Measurements from ENCODE around the gene HOXB4. TPM values are rescaled to one million over a fixed set of nuclear protein-coding genes. Genes with fewer than 3 reads are reported as not detected.

Gene HOXB4
- total and polyA plus RNA-seq, 2 donors (not counting 1 experiment from before 2014, with no cell fraction given), result 3.8 to 8.9 TPM

DNA sequence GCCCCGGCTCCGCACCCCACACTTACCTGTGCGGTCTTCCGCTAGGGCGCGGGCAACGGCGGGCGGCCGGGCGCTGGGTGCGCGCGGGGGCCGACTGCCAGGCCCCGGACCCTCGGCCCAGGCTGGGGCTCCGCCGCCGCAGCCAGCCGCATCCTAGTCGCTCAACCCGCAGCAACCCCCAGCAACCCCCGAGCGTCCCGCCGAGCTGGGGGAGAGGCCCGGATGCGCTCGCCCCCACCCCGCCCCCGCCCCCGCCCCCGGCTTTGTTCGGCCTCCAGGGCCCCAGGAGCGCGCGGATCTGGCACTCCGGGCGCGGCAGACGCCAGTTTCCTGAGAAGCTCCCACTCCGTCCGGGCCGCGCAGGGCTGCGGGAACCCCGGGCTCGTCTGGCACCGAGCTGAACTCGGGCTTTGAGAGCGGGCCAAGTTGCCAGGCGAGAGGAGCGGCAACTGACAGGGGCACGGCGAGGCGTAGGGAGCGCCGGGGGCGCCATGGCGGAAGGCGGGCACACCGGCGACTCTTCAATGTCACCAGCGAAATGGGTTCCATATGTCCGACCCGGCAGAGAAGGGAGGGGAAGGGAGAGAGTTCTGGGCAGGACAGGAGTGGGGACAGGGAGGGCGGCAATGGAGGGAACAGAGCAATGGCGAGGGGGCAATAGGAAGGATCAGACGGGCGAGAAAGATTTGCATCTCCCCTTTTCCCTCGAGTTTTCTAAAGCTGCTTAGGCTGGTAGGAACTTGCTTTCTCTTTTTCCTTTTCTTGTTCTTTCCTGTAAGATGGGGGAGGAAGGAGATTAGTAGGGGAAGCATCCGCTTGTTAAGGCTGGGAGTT lies 13.7 kb downstream of the HOXB4 start:
- H3K27me3 ChIP-seq (ENCODE audit: control insufficient read depth, insufficient read depth, low read length), result no peaks in the 10 kb centered on the region
- peaks cover 99% of the 10 kb centered on the region for H3K79me2 ChIP-seq (ENCODE audit: control insufficient read depth, insufficient read depth, low read length)
- H3K27ac ChIP-seq (ENCODE audit: insufficient read depth, low read length), result peak overlapping the region; percentile 86
- H3K4me1 ChIP-seq (ENCODE audit: control insufficient read depth, extremely low read depth, insufficient read depth, low read length), result peaks cover 52% of the 10 kb centered on the region
- no peak overlapping the region for H2AFZ ChIP-seq (ENCODE audit: low read length)
- peak overlapping the region; percentile 95 for H3K4me2 ChIP-seq (ENCODE audit: extremely low read depth, insufficient read depth, low read length)
- H4K20me1 ChIP-seq (ENCODE audit: control insufficient read depth, extremely low read depth, insufficient read depth, low read length), result no peaks in the 10 kb centered on the region
- peak in 1 of 2 donors; percentile 39 for DNase-seq (ENCODE audit: low read depth in 2 of 2)
- H3K9ac ChIP-seq (ENCODE audit: insufficient read depth, low read length), result peak overlapping the region; percentile 75
- peaks cover 16% of the 10 kb centered on the region for H3K36me3 ChIP-seq (ENCODE audit: control insufficient read depth, insufficient read depth, low read length)
- peak overlapping the region; percentile 59 to 98 (median 65) for H3K4me3 ChIP-seq (replicated peaks in 1 of 4; ENCODE audit: control extremely low read depth in 1 of 4, insufficient read depth in 1 of 4, low read depth in 3 of 4, low read length in 4 of 4)
- no peaks in the 10 kb centered on the region for H3K9me3 ChIP-seq (ENCODE audit: control insufficient read depth, insufficient read depth, low read depth, low read length)
- TF ChIP-seq EZH2 (IDR thresholded peaks at IDR 0.05; ENCODE audit: low read length, missing control alignments), result no peak
- TF ChIP-seq, protein P1, sequence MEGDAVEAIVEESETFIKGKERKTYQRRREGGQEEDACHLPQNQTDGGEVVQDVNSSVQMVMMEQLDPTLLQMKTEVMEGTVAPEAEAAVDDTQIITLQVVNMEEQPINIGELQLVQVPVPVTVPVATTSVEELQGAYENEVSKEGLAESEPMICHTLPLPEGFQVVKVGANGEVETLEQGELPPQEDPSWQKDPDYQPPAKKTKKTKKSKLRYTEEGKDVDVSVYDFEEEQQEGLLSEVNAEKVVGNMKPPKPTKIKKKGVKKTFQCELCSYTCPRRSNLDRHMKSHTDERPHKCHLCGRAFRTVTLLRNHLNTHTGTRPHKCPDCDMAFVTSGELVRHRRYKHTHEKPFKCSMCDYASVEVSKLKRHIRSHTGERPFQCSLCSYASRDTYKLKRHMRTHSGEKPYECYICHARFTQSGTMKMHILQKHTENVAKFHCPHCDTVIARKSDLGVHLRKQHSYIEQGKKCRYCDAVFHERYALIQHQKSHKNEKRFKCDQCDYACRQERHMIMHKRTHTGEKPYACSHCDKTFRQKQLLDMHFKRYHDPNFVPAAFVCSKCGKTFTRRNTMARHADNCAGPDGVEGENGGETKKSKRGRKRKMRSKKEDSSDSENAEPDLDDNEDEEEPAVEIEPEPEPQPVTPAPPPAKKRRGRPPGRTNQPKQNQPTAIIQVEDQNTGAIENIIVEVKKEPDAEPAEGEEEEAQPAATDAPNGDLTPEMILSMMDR (conservative IDR thresholded peaks at IDR 0.05 in 1 of 2, IDR thresholded peaks at IDR 0.05 in 1 of 2; ENCODE audit: low read depth in 1 of 2, low read length in 2 of 2), result no peak

DNA sequence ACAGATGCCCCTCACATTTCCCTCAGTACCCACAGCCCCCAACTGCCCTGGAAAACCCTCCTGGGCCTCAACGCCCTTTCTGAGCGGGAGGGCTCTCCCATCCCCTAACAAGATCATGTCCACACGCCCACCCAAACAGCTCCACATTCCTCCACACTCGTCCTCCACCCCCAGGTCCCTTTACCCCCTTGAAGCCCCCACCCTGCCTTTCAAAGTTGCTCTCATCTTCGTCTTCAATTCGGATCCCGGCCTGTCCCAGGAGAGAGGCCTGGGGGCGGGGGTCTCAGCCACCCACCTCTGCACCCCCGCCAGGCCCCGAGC lies 14.3 kb downstream of the HOXB4 start:
- Histone ChIP-seq H3K9me3 (ENCODE audit: control insufficient read depth, insufficient read depth, low read depth, low read length) (no peaks in the 10 kb centered on the region), H3K27me3 (ENCODE audit: control insufficient read depth, insufficient read depth, low read length) (no peaks in the 10 kb centered on the region), H4K20me1 (ENCODE audit: control insufficient read depth, extremely low read depth, insufficient read depth, low read length) (no peaks in the 10 kb centered on the region), H3K4me3 (replicated peaks in 1 of 4; ENCODE audit: control extremely low read depth in 1 of 4, insufficient read depth in 1 of 4, low read depth in 3 of 4, low read length in 4 of 4) (peak overlapping the region; percentile 42 to 98 (median 56)), H2AFZ (ENCODE audit: low read length) (no peak overlapping the region), H3K36me3 (ENCODE audit: control insufficient read depth, insufficient read depth, low read length) (peaks cover 15% of the 10 kb centered on the region), H3K4me2 (ENCODE audit: extremely low read depth, insufficient read depth, low read length) (peak overlapping the region; percentile 60), H3K27ac (ENCODE audit: insufficient read depth, low read length) (peak overlapping the region; percentile 1), H3K9ac (ENCODE audit: insufficient read depth, low read length) (peak overlapping the region; percentile 40), H3K79me2 (ENCODE audit: control insufficient read depth, insufficient read depth, low read length) (peaks cover 99% of the 10 kb centered on the region), H3K4me1 (ENCODE audit: control insufficient read depth, extremely low read depth, insufficient read depth, low read length) (peaks cover 56% of the 10 kb centered on the region)
- DNase-seq (ENCODE audit: low read depth in 2 of 2), result no peak
- TF ChIP-seq, protein P1 (conservative IDR thresholded peaks at IDR 0.05 in 1 of 2, IDR thresholded peaks at IDR 0.05 in 1 of 2; ENCODE audit: low read depth in 1 of 2, low read length in 2 of 2), result no peak
- TF ChIP-seq EZH2 (IDR thresholded peaks at IDR 0.05; ENCODE audit: low read length, missing control alignments), result no peak

DNA sequence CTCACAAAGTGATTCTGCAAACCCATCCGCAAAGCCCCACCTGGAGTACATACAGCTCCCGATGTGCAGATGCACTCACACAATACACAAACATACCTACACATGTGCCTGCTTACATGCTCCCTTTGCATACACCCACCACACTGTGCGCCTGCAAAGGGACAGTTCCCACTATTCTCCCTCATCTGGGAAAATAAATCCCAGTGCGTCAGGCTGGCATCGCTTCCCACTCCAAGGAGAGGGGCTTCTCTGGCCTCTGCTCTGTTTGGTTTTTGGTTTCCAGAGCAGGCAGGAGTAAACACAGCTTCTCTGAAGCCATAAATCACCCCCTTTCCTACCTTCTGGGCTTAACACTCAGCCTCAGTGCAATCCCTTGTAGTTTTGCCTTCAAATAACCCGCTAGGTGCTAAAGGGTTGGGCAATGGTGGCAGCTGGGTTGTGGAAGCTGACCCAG lies 14.7 kb downstream of the HOXB4 start:
- H3K4me1 ChIP-seq (ENCODE audit: control insufficient read depth, extremely low read depth, insufficient read depth, low read length), result peaks cover 60% of the 10 kb centered on the region
- H3K36me3 ChIP-seq (ENCODE audit: control insufficient read depth, insufficient read depth, low read length), result peaks cover 15% of the 10 kb centered on the region
- peak overlapping the region; percentile 42 to 98 (median 56) for H3K4me3 ChIP-seq (replicated peaks in 1 of 4; ENCODE audit: control extremely low read depth in 1 of 4, insufficient read depth in 1 of 4, low read depth in 3 of 4, low read length in 4 of 4)
- H3K9ac ChIP-seq (ENCODE audit: insufficient read depth, low read length), result no peak overlapping the region
- peak; percentile 49 to 75 for DNase-seq (ENCODE audit: low read depth in 2 of 2)
- H3K79me2 ChIP-seq (ENCODE audit: control insufficient read depth, insufficient read depth, low read length), result peaks cover 99% of the 10 kb centered on the region
- H3K27me3 ChIP-seq (ENCODE audit: control insufficient read depth, insufficient read depth, low read length), result no peaks in the 10 kb centered on the region
- no peaks in the 10 kb centered on the region for H3K9me3 ChIP-seq (ENCODE audit: control insufficient read depth, insufficient read depth, low read depth, low read length)
- TF ChIP-seq EZH2 (IDR thresholded peaks at IDR 0.05; ENCODE audit: low read length, missing control alignments), result no peak
- TF ChIP-seq, protein P1 (conservative IDR thresholded peaks at IDR 0.05 in 1 of 2, IDR thresholded peaks at IDR 0.05 in 1 of 2; ENCODE audit: low read depth in 1 of 2, low read length in 2 of 2), result no peak
- peak overlapping the region; percentile 60 for H3K4me2 ChIP-seq (ENCODE audit: extremely low read depth, insufficient read depth, low read length)
- H4K20me1 ChIP-seq (ENCODE audit: control insufficient read depth, extremely low read depth, insufficient read depth, low read length), result no peaks in the 10 kb centered on the region
- H2AFZ ChIP-seq (ENCODE audit: low read length), result no peak overlapping the region
- peak overlapping the region; percentile 1 for H3K27ac ChIP-seq (ENCODE audit: insufficient read depth, low read length)
